Amniotic stem cell (primary cell): Measurements from ENCODE around the gene GAS2.

Experiments
- DNase-seq: peaks from one replicate; lab custom pipeline; 2025; lab: John Stamatoyannopoulos, UW

GAS2 gene

GRCh38 chr11:22728600-22729389, 62.4 kb downstream of the GAS2 start:
- no peak for DNase-seq

- no peak for DNase-seq
These were observed 63.9 kb downstream of the GAS2 start for GRCh38 chr11:22730319-22730718.

GRCh38 chr11:22732588-22732987, 66.2 kb downstream of the GAS2 start:
- no peak for DNase-seq

- no peak for DNase-seq
These were observed 67.3 kb downstream of the GAS2 start for GRCh38 chr11:22733475-22734248.

- DNase-seq = no peak
These were observed 68.4 kb downstream of the GAS2 start for GRCh38 chr11:22734628-22735345.

- DNase-seq = no peak
These were observed 75.8 kb downstream of the GAS2 start for GRCh38 chr11:22742157-22742613.

- no peak for DNase-seq
These were observed 83.1 kb downstream of the GAS2 start for GRCh38 chr11:22749536-22749935.

GRCh38 chr11:22752908-22753310, 86.5 kb downstream of the GAS2 start:
- DNase-seq = no peak

- no peak for DNase-seq
These were observed 87.0 kb downstream of the GAS2 start for GRCh38 chr11:22753416-22753815.

GRCh38 chr11:22761066-22761465, 94.7 kb downstream of the GAS2 start:
- no peak for DNase-seq

- no peak for DNase-seq
These were observed 96.8 kb downstream of the GAS2 start for GRCh38 chr11:22763166-22763565.

GRCh38 chr11:22764735-22765134, 98.3 kb downstream of the GAS2 start:
- DNase-seq = no peak

GRCh38 chr11:22768281-22768680, 101.9 kb downstream of the GAS2 start:
- no peak for DNase-seq

- DNase-seq = no peak
These were observed 102.7 kb downstream of the GAS2 start for GRCh38 chr11:22769081-22769480.

GRCh38 chr11:22774716-22775115, 108.3 kb downstream of the GAS2 start:
- no peak for DNase-seq

GRCh38 chr11:22775248-22775647, 108.8 kb downstream of the GAS2 start:
- no peak for DNase-seq

- no peak for DNase-seq
These were observed 112.2 kb downstream of the GAS2 start for GRCh38 chr11:22778642-22779041.

- DNase-seq = no peak
These were observed 113.4 kb downstream of the GAS2 start for GRCh38 chr11:22779850-22780249.

GRCh38 chr11:22780952-22781593, 114.7 kb downstream of the GAS2 start:
- no peak for DNase-seq

GRCh38 chr11:22785251-22785650, 118.8 kb downstream of the GAS2 start:
- DNase-seq = no peak

- no peak for DNase-seq
These were observed 120.1 kb downstream of the GAS2 start for GRCh38 chr11:22786475-22786874.

- no peak for DNase-seq
These were observed 120.6 kb downstream of the GAS2 start for GRCh38 chr11:22787055-22787454.
